Measurements from ENCODE around the gene ACYP1. TPM values are rescaled to one million over a fixed set of nuclear protein-coding genes. Genes with fewer than 3 reads are reported as not detected.

Gene ACYP1
- total RNA-seq, 1 donor from 2014 or later = 4.2 TPM

DNA sequence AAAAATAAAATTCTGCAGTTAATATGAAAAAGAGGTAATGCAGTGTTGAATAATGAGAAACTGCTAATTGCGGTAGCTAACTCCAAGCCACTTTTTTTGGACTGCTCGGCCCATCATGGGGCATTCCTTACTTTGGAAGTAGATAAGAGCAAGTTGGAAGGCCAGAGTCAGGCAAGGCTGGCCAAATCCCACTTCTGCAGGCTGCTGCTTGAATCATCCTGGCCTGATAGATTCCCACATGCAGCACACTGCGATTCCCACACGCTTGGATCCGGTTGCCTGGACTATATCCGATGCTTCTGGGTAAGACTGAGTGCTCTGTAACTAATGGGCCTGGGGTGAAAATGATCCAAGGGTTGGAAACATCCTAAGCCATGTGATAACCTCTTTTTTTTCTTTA lies 50.5 kb downstream of the ACYP1 start:
- no peak overlapping the region for H3K4me3 Mint-ChIP-seq (ENCODE audit: unreplicated experiment)
- peaks cover 23% of the 10 kb centered on the region for H3K4me1 Mint-ChIP-seq (ENCODE audit: low read depth)
- TF ChIP-seq, protein P1, sequence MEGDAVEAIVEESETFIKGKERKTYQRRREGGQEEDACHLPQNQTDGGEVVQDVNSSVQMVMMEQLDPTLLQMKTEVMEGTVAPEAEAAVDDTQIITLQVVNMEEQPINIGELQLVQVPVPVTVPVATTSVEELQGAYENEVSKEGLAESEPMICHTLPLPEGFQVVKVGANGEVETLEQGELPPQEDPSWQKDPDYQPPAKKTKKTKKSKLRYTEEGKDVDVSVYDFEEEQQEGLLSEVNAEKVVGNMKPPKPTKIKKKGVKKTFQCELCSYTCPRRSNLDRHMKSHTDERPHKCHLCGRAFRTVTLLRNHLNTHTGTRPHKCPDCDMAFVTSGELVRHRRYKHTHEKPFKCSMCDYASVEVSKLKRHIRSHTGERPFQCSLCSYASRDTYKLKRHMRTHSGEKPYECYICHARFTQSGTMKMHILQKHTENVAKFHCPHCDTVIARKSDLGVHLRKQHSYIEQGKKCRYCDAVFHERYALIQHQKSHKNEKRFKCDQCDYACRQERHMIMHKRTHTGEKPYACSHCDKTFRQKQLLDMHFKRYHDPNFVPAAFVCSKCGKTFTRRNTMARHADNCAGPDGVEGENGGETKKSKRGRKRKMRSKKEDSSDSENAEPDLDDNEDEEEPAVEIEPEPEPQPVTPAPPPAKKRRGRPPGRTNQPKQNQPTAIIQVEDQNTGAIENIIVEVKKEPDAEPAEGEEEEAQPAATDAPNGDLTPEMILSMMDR (IDR thresholded peaks at IDR 0.05) = no peak
- no peaks in the 10 kb centered on the region for H3K27me3 Mint-ChIP-seq (ENCODE audit: low read depth)
- H3K9me3 Mint-ChIP-seq (ENCODE audit: low read depth) = no peaks in the 10 kb centered on the region
- DNase-seq (ENCODE audit: low spot score) = no peak
- no peak overlapping the region for H3K27ac Mint-ChIP-seq (ENCODE audit: unreplicated experiment)
- peaks cover 19% of the 10 kb centered on the region for H3K36me3 Mint-ChIP-seq (ENCODE audit: low read depth)

DNA sequence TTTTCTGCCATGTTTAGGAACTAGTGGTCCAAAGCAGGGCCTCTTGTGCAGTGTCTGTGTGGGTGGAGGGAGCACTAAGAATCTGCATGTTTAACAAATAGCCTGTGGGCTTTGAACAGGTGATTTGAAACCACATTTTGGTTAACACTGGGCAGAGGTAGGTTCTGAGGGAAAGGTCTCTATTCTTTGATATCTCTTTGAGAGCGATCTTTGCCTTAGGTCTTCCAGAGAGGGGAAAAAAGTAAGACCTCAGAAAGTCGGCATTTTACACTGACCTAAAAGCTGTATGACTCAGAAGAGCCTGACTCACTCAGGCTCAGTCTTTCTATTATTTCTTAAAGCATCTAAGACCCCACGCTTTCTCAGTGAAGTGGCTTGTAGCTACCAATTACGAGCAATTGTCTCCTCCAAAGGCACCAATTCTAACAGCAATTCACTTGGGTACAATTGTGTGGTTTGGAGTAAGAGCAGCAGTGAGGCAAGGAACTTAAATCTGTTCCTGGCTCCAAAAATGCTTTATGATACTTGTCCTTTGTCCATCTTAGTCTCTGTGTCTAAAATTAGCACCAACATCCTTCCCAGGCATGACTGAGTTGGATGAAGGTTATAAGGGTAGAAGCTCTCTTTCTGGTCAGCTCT lies 52.3 kb downstream of the ACYP1 start:
- TF ChIP-seq, protein P1 (IDR thresholded peaks at IDR 0.05) = no peak
- Mint-ChIP-seq H3K27me3 (ENCODE audit: low read depth) (no peaks in the 10 kb centered on the region), H3K9me3 (ENCODE audit: low read depth) (no peaks in the 10 kb centered on the region), H3K27ac (ENCODE audit: unreplicated experiment) (peak overlapping the region; percentile 89), H3K36me3 (ENCODE audit: low read depth) (peaks cover 23% of the 10 kb centered on the region), H3K4me3 (ENCODE audit: unreplicated experiment) (no peak overlapping the region), H3K4me1 (ENCODE audit: low read depth) (peaks cover 25% of the 10 kb centered on the region)
- no peak for DNase-seq (ENCODE audit: low spot score)

- no peak overlapping the region for H3K4me3 Mint-ChIP-seq (ENCODE audit: unreplicated experiment)
- H3K36me3 Mint-ChIP-seq (ENCODE audit: low read depth) = peaks cover 27% of the 10 kb centered on the region
- no peak for DNase-seq (ENCODE audit: low spot score)
- H3K4me1 Mint-ChIP-seq (ENCODE audit: low read depth) = peaks cover 29% of the 10 kb centered on the region
- H3K27me3 Mint-ChIP-seq (ENCODE audit: low read depth) = no peaks in the 10 kb centered on the region
- TF ChIP-seq, protein P1 (IDR thresholded peaks at IDR 0.05) = no peak
- no peaks in the 10 kb centered on the region for H3K9me3 Mint-ChIP-seq (ENCODE audit: low read depth)
- H3K27ac Mint-ChIP-seq (ENCODE audit: unreplicated experiment) = peak overlapping the region; percentile 89
These were observed 53.2 kb downstream of the ACYP1 start for GRCh38 chr14:75010472-75011093.

- DNase-seq (ENCODE audit: low spot score) = no peak
- no peak overlapping the region for H3K27ac Mint-ChIP-seq (ENCODE audit: unreplicated experiment)
- no peaks in the 10 kb centered on the region for H3K27me3 Mint-ChIP-seq (ENCODE audit: low read depth)
- peaks cover 32% of the 10 kb centered on the region for H3K36me3 Mint-ChIP-seq (ENCODE audit: low read depth)
- H3K4me1 Mint-ChIP-seq (ENCODE audit: low read depth) = peaks cover 39% of the 10 kb centered on the region
- TF ChIP-seq, protein P1 (IDR thresholded peaks at IDR 0.05) = no peak
- no peak overlapping the region for H3K4me3 Mint-ChIP-seq (ENCODE audit: unreplicated experiment)
- H3K9me3 Mint-ChIP-seq (ENCODE audit: low read depth) = no peaks in the 10 kb centered on the region
These were observed 54.6 kb downstream of the ACYP1 start for GRCh38 chr14:75009176-75009575.

GRCh38 chr14:75005357-75005756 lies 58.5 kb downstream of the ACYP1 start:
- no peaks in the 10 kb centered on the region for H3K27me3 Mint-ChIP-seq (ENCODE audit: low read depth)
- peaks cover 31% of the 10 kb centered on the region for H3K4me1 Mint-ChIP-seq (ENCODE audit: low read depth)
- no peak overlapping the region for H3K27ac Mint-ChIP-seq (ENCODE audit: unreplicated experiment)
- TF ChIP-seq, protein P1 (IDR thresholded peaks at IDR 0.05) = no peak
- no peak for DNase-seq (ENCODE audit: low spot score)
- peaks cover 31% of the 10 kb centered on the region for H3K36me3 Mint-ChIP-seq (ENCODE audit: low read depth)
- peaks cover 5% of the 10 kb centered on the region for H3K9me3 Mint-ChIP-seq (ENCODE audit: low read depth)
- no peak overlapping the region for H3K4me3 Mint-ChIP-seq (ENCODE audit: unreplicated experiment)

All from chondrocyte (in vitro differentiated cells).